BJ (cell line): Measurements from ENCODE around the gene RBP4. TPM values are rescaled to one million over a fixed set of nuclear protein-coding genes. Genes with fewer than 3 reads are reported as not detected.
A peak's percentile ranks its signal among the peaks of the same experiment; 100 is the strongest.

Experiments used
- CTCF ChIA-PET: fragments of 350-600 bp; formaldehyde crosslinking; extraction: SDS; loops from one replicate; lab custom pipeline; 2021; ENCODE audit warnings: antibody characterized with exemption, inconsistent platforms; lab: Yijun Ruan, JAX
- POLR2A ChIA-PET: fragments of 300-600 bp; sonication (Branson Sonifier 250); formaldehyde crosslinking; extraction: SDS; loops from one replicate; lab custom pipeline; 2021; ENCODE audit warnings: antibody characterized with exemption; lab: Charles Lee
- DNase-seq: peaks from one replicate; pipeline ENCODE4 v3.0.0-alpha.2; 2011; ENCODE audit warnings: low read depth
- H3K27me3 ChIP-seq: 2 replicates; pipeline ENCODE4 v1.6.0; 2011; ENCODE audit warnings: low read length; ENCODE audit not compliant: control insufficient read depth, insufficient read depth
- H3K36me3 ChIP-seq: 2 replicates; pipeline ENCODE4 v1.5.1; 2011; ENCODE audit warnings: low read length; ENCODE audit not compliant: control insufficient read depth, insufficient read depth
- H3K4me3 ChIP-seq: 2 replicates; pipeline ENCODE4 v1.5.1; 2011; ENCODE audit warnings: low read depth, mild to moderate bottlenecking, control low read depth, low read length
- CTCF ChIP-seq: IDR thresholded peaks from 2 replicates; pipeline ENCODE4 v1.5.1; 2011; ENCODE audit warnings: low read depth, mild to moderate bottlenecking, control low read depth, inconsistent platforms, low read length, moderate library complexity; ENCODE audit not compliant: insufficient read depth
- polyA plus RNA-seq: library from polyadenylated mRNA; depleted of rRNA; stranded (reverse); fragments of >200 nt; gene quantifications from 2 replicates; pipeline ENCODE4 v1.2.3, GENCODE V29; 2011

RBP4 gene
- polyA plus RNA-seq, 1 experiment = 0.26 TPM

- CTCF ChIA-PET = no interaction called here
- POLR2A ChIA-PET = no interaction called here
- DNase-seq = peak; percentile 4
Observed at GRCh38 chr10:93580828-93581227, 20.2 kb downstream of the RBP4 start.

GRCh38 chr10:93579985-93580711 lies 20.9 kb downstream of the RBP4 start:
- Histone ChIP-seq H3K27me3 (peaks cover 2% of the 10 kb centered on the region; the same call in 1 of the 2 replicates), H3K4me3 (no peak overlapping the region), H3K36me3 (no peaks in the 10 kb centered on the region)
- POLR2A ChIA-PET = no interaction called here
- DNase-seq = no peak
- no peak for TF ChIP-seq CTCF
- CTCF ChIA-PET = no interaction called here

More at GRCh38 chr10:93580828-93581227, 20.2 kb downstream of the RBP4 start:
- peaks cover 2% of the 10 kb centered on the region; the same call in 1 of the 2 replicates for H3K27me3 ChIP-seq
- H3K4me3 ChIP-seq = no peak overlapping the region
- TF ChIP-seq CTCF = no peak
- no peaks in the 10 kb centered on the region for H3K36me3 ChIP-seq

GRCh38 chr10:93579089-93579488 lies 21.9 kb downstream of the RBP4 start:
- Histone ChIP-seq H3K27me3 (peaks cover 2% of the 10 kb centered on the region; the same call in 1 of the 2 replicates), H3K4me3 (no peak overlapping the region), H3K36me3 (no peaks in the 10 kb centered on the region)
- ChIA-PET CTCF (no interaction called here), POLR2A (no interaction called here)
- TF ChIP-seq CTCF = no peak
- no peak for DNase-seq

GRCh38 chr10:93577565-93577964 lies 23.5 kb downstream of the RBP4 start:
- Histone ChIP-seq H3K36me3 (no peaks in the 10 kb centered on the region), H3K27me3 (peaks cover 4% of the 10 kb centered on the region), H3K4me3 (no peak overlapping the region)
- TF ChIP-seq CTCF = no peak
- no peak for DNase-seq
- CTCF ChIA-PET = interaction anchor here (1.4 to 1.5 kb wide), 2 partner anchors 9 to 24 kb away, joined by 3 read pairs; no protein-coding TSS in a partner anchor
- POLR2A ChIA-PET = no interaction called here

GRCh38 chr10:93576888-93577287 lies 24.1 kb downstream of the RBP4 start:
- H3K4me3 ChIP-seq = no peak overlapping the region
- POLR2A ChIA-PET = no interaction called here
- no peak for TF ChIP-seq CTCF
- peaks cover 6% of the 10 kb centered on the region for H3K27me3 ChIP-seq
- CTCF ChIA-PET = interaction anchor here (1.4 kb wide), 1 partner anchor 8 kb away, joined by 3 read pairs; no protein-coding TSS in a partner anchor
- H3K36me3 ChIP-seq = no peaks in the 10 kb centered on the region
- no peak for DNase-seq
